ENCODE measurements around the gene MTHFD1L. TPM values are rescaled to one million over a fixed set of nuclear protein-coding genes. Genes with fewer than 3 reads are reported as not detected.

The MTHFD1L gene
- total and polyA plus RNA-seq, 9 of the 15 experiments (the other 6 are each of a cell fraction or from before 2014, with no cell fraction given), result 20.9 to 128 (median 61.0) TPM

- TF ChIP-seq, protein P1, sequence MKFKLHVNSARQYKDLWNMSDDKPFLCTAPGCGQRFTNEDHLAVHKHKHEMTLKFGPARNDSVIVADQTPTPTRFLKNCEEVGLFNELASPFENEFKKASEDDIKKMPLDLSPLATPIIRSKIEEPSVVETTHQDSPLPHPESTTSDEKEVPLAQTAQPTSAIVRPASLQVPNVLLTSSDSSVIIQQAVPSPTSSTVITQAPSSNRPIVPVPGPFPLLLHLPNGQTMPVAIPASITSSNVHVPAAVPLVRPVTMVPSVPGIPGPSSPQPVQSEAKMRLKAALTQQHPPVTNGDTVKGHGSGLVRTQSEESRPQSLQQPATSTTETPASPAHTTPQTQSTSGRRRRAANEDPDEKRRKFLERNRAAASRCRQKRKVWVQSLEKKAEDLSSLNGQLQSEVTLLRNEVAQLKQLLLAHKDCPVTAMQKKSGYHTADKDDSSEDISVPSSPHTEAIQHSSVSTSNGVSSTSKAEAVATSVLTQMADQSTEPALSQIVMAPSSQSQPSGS (CRISPR knock-in tag; IDR thresholded peaks at IDR 0.05), result no peak
- TF ChIP-seq KDM5B (IDR thresholded peaks at IDR 0.05; ENCODE audit: insufficient replicate concordance, low read depth, low read length), result no peak
- TF ChIP-seq NR3C1 (CRISPR knock-in tag; IDR thresholded peaks at IDR 0.05), result no peak
- TF ChIP-seq SAFB (IDR thresholded peaks at IDR 0.05; ENCODE audit: borderline replicate concordance, low read depth, low read length), result no peak
- TF ChIP-seq JUND (IDR thresholded peaks at IDR 0.05; ENCODE audit: borderline replicate concordance, low read depth, low read length), result peak; percentile 87
- TF ChIP-seq JUND (tag; IDR thresholded peaks at IDR 0.05; ENCODE audit: borderline replicate concordance, low read depth, low read length), result peak; percentile 88; the same call in 2 of the 3 replicates
- TF ChIP-seq TOE1 (IDR thresholded peaks at IDR 0.05; ENCODE audit: borderline replicate concordance), result 0 out of 2 replicates have a peak, but pooled peaks have one; percentile 18
- no peak for TF ChIP-seq TOE1 (CRISPR knock-in tag; IDR thresholded peaks at IDR 0.05; ENCODE audit: borderline replicate concordance, low read depth)
- TF ChIP-seq JUN (IDR thresholded peaks at IDR 0.05; ENCODE audit: borderline replicate concordance, low read depth, low read length), result 0 out of 2 replicates have a peak, but pooled peaks have one; percentile 30
- TF ChIP-seq JUN (CRISPR knock-in tag; IDR thresholded peaks at IDR 0.05; ENCODE audit: borderline replicate concordance), result no peak
- peak; percentile 63 for TF ChIP-seq ZEB2 (IDR thresholded peaks at IDR 0.05)
- TF ChIP-seq SNRNP70 (optimal IDR thresholded peaks at IDR 0.05; ENCODE audit: low read depth, low read length), result no peak
- TF ChIP-seq RBM34 (IDR thresholded peaks at IDR 0.05; ENCODE audit: borderline replicate concordance, insufficient read depth, low read length), result no peak
- no peak for TF ChIP-seq ZNF79 (CRISPR knock-in tag; IDR thresholded peaks at IDR 0.05; ENCODE audit: low read depth)
- TF ChIP-seq, protein P2, sequence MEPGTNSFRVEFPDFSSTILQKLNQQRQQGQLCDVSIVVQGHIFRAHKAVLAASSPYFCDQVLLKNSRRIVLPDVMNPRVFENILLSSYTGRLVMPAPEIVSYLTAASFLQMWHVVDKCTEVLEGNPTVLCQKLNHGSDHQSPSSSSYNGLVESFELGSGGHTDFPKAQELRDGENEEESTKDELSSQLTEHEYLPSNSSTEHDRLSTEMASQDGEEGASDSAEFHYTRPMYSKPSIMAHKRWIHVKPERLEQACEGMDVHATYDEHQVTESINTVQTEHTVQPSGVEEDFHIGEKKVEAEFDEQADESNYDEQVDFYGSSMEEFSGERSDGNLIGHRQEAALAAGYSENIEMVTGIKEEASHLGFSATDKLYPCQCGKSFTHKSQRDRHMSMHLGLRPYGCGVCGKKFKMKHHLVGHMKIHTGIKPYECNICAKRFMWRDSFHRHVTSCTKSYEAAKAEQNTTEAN (CRISPR knock-in tag; IDR thresholded peaks at IDR 0.05), result no peak
- TF ChIP-seq CC2D1A (IDR thresholded peaks at IDR 0.05), result no peak; the same call in 1 of the 2 replicates
- peak; percentile 89 for TF ChIP-seq NCOR1 (IDR thresholded peaks at IDR 0.05)
- TF ChIP-seq ZHX1 (conservative IDR thresholded peaks at IDR 0.05; ENCODE audit: low read length), result no peak
Measured at GRCh38 chr6:151087861-151088598, 222.5 kb downstream of the MTHFD1L start (continued).

All from K562 (cell line).